Activated T-cell treated with anti-CD3 and anti-CD28 coated beads, Interleukin-2, amount 50 U/mL, for 24 hours (primary cell): ENCODE measurements around the gene THUMPD2.
A peak's percentile ranks its signal among the peaks of the same experiment; 100 is the strongest.
"Not testable (repeated sequence)": the region's sequence is repeated elsewhere in the genome, so short reads cannot be mapped to it uniquely, and the experiment has no call there.

Experiments
- DNase-seq: peaks from one replicate; pipeline ENCODE4 v3.0.0-alpha.2; 2020
- H3K27ac Mint-ChIP-seq: 2 replicates; pipeline ENCODE4 v1.8.0; 2020; ENCODE audit warnings: mild to moderate bottlenecking, mixed read lengths
- H3K27me3 Mint-ChIP-seq: 2 replicates; pipeline ENCODE4 v1.8.0; 2020; ENCODE audit warnings: mixed read lengths
- H3K36me3 Mint-ChIP-seq: 2 replicates; pipeline ENCODE4 v1.8.0; 2020; ENCODE audit warnings: low read depth, mixed read lengths
- H3K4me1 Mint-ChIP-seq: 2 replicates; pipeline ENCODE4 v1.8.0; 2020; ENCODE audit warnings: low read depth, mixed read lengths
- H3K4me3 Mint-ChIP-seq: 2 replicates; pipeline ENCODE4 v1.8.0; 2020; ENCODE audit warnings: mild to moderate bottlenecking, moderate library complexity, mixed read lengths
- H3K9me3 Mint-ChIP-seq: 2 replicates; pipeline ENCODE4 v1.8.0; 2020; ENCODE audit warnings: mixed read lengths

Gene THUMPD2

DNA sequence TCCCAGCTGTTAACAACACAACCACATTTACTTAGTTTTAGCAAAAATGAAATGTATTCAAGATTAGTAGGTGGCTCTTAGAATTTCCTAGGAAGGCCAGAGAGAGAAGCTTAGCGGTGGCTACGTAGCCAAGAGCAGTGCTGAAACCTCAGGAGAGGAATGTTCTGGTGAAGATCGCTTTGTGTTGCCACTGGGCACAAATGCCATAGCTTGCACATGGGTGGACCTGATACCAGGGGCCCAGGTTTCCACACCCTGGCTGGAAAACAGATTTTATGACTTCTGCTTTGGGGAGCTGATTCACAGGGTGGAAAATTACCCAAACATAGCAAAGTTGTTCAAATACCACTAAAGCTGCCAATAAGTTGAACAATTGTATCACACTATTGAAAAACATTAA, 43.4 kb downstream of the THUMPD2 start:
- Mint-ChIP-seq H3K27me3 (no peaks in the 10 kb centered on the region), H3K27ac (peak overlapping the region; percentile 15), H3K36me3 (peaks cover 95% of the 10 kb centered on the region), H3K4me1 (peaks cover 20% of the 10 kb centered on the region), H3K9me3 (no peaks in the 10 kb centered on the region), H3K4me3 (no peak overlapping the region)
- no peak for DNase-seq

DNA sequence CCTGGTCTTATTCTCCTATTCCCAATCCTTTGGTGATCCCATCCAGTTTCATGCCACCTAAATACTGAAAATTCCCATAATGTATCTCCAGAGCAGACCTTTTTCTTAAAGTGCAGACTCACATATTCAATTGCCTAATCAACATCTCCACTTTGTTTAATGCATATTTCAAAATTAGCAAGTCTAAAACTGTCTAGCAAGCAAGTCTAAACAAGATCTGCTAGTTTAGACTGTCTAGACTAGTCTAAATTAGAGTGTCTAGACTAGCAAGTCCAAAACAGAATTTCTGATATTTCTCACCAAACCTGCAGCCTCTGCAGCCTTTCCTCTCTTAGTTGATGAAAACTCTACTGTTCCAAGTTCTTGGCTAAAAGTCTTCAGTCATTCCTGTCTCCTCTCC, 44.6 kb downstream of the THUMPD2 start:
- H3K9me3 Mint-ChIP-seq = no peaks in the 10 kb centered on the region
- H3K4me3 Mint-ChIP-seq = no peak overlapping the region
- H3K4me1 Mint-ChIP-seq = peaks cover 20% of the 10 kb centered on the region
- DNase-seq = no peak
- H3K27me3 Mint-ChIP-seq = no peaks in the 10 kb centered on the region
- H3K36me3 Mint-ChIP-seq = peaks cover 83% of the 10 kb centered on the region
- no peak overlapping the region for H3K27ac Mint-ChIP-seq

DNA sequence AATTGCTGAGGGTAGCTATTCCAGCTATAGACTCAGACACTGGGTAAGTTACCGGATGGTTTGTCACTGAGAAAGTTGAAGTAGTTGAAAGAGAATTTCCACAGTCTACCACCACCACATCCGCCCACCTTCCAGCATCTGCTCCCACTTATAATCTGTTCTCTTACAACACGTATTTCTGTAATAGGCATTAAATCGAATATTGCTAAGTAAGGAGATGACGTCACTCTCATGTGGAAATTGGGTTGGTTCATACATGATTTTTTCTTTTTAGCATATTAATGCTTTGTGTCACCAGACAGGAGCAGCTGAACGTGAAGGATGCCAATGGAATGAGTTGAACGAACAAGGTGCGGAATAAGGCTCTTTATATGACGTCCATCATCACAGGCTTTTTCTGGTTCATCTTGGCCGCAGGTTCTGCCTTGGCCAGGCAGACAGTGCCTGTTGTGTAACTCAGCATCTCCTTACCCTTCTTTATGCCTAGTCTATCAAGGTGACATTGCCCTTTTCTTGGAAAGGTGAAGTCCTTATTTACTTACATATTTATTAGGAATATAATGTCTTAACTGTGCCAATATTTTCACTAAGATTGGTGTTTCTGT, 45.9 kb downstream of the THUMPD2 start:
- no peak for DNase-seq
- Mint-ChIP-seq H3K4me3 (no peak overlapping the region), H3K4me1 (peaks cover 21% of the 10 kb centered on the region), H3K36me3 (peaks cover 72% of the 10 kb centered on the region), H3K27ac (no peak overlapping the region), H3K27me3 (no peaks in the 10 kb centered on the region), H3K9me3 (peaks cover under 1% of the 10 kb centered on the region)

DNA sequence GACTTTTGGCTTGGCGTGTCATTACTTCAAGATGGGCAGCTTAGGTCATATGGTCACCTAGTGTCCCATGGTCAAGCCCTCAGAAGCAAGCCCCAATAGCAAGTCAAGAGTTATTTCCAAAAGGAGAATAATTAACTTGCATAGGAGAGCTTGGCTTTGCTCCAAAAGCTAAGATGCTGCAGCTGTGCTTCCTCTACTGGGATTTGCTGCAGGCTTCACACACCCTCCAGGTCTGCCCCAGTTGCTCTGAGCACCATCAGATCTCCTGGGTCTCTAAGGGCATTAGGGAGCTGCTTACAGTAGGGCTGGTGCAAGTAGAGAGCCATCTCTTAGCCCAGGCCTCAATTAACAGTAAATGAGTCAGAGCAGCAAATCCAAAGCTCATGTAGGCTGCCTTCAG, 46.6 kb downstream of the THUMPD2 start:
- no peak for DNase-seq
- Mint-ChIP-seq H3K36me3 (peaks cover 65% of the 10 kb centered on the region), H3K4me3 (no peak overlapping the region), H3K9me3 (peaks cover 2% of the 10 kb centered on the region), H3K4me1 (peaks cover 17% of the 10 kb centered on the region), H3K27ac (no peak overlapping the region), H3K27me3 (no peaks in the 10 kb centered on the region)

DNA sequence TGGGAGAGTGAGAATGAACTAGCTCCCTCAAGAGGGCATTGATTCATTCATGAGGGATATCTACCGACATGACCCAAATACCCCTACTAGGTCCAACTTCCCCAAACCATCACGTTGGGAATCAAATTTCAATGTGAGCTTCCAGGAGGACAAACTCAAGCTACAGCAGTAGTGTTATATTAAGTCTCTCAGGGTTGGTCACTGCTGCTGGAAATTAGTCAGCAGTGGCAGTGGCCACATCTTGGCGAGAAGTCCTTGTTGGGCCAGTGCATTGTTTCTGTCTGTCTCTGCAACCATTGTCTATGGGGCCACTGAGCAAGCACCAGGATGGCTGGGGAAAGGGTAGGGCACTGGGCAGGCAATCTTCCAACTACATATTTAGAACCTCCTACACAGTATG, 47.5 kb downstream of the THUMPD2 start:
- no peak for DNase-seq
- no peaks in the 10 kb centered on the region for H3K27me3 Mint-ChIP-seq
- peaks cover 57% of the 10 kb centered on the region for H3K36me3 Mint-ChIP-seq
- H3K27ac Mint-ChIP-seq = peak overlapping the region; percentile 22
- peaks cover 15% of the 10 kb centered on the region for H3K4me1 Mint-ChIP-seq
- no peak overlapping the region for H3K4me3 Mint-ChIP-seq
- H3K9me3 Mint-ChIP-seq = peaks cover 2% of the 10 kb centered on the region

DNA sequence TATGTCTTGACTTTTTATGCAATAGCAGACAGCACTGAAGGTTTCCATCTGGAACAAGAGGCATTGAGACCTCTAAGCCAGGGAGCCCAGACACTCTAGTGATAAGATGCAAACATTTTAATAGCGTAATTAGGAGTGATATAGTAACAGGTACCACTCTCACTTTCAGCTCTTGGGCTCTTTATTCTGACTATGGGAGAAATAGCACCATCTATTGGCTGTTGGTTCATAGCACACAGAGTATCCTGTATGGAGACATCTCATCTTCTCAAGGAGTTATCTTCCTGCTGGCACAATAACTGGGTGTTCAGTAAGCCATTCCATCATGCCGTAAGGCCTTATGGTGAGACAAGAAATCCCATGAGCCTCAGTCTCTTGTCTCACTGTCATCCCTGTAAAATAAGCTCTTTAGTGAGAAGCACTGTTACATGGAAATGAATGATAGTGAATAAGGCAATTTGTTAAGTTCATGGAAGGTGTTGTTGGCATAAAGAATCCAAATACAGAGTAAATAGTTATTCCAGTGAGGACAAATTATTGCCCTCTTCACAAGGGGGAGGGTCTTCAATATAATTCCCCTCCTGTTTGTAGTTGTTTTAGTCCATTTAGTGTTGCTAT, 48.3 kb downstream of the THUMPD2 start:
- H3K9me3 Mint-ChIP-seq = peaks cover 2% of the 10 kb centered on the region
- no peaks in the 10 kb centered on the region for H3K27me3 Mint-ChIP-seq
- H3K36me3 Mint-ChIP-seq = peaks cover 49% of the 10 kb centered on the region
- DNase-seq = no peak
- H3K27ac Mint-ChIP-seq = no peak overlapping the region
- no peak overlapping the region for H3K4me3 Mint-ChIP-seq
- H3K4me1 Mint-ChIP-seq = peaks cover 19% of the 10 kb centered on the region

DNA sequence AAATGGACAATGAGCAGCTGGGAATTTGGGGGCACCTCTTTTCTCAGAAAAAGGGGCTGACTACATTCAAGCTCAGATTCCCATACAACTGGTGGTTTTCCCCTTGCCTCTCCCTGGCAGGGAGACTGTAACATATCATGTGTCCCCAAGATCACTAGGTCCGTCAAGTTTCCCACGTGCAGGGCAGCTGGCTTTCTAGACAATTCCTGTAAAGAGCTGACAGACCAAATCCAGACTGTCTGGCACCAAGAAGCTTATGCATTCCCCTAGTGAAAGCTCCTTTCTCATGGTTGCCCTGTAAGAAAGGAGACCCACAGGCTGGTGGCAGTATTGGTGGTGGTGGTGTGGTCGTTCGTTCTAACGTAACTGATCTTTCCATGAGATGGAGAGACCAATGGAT, 48.8 kb downstream of the THUMPD2 start:
- no peak overlapping the region for H3K27ac Mint-ChIP-seq

DNA sequence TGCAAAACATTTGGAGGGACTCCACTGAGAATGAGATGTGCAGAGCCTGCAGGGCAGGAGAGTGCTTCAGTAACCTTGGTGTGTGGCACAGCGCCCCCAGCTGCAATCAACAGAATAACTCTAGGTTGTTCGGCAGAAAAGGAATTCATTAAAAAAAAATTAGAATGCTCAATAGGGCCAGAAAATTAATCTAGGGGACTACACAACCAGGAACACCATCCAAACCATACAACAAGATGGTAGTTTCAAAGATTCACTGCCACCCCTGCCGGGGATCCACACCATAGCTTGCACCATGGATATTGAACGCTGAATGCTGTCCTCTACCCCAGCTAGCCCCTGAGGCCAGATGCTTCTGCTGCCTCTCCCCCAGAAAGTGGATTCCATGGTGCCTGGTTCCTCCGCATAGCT, 50.1 kb downstream of the THUMPD2 start:
- H3K27ac Mint-ChIP-seq = no peak overlapping the region
- peaks cover 2% of the 10 kb centered on the region for H3K9me3 Mint-ChIP-seq
- no peaks in the 10 kb centered on the region for H3K27me3 Mint-ChIP-seq
- peaks cover 31% of the 10 kb centered on the region for H3K36me3 Mint-ChIP-seq
- peak; percentile 40 for DNase-seq
- peaks cover 9% of the 10 kb centered on the region for H3K4me1 Mint-ChIP-seq
- no peak overlapping the region for H3K4me3 Mint-ChIP-seq

More for the DNA sequence above, 48.8 kb downstream of the THUMPD2 start:
- H3K4me3 Mint-ChIP-seq = no peak overlapping the region
- H3K9me3 Mint-ChIP-seq = peaks cover 2% of the 10 kb centered on the region
- H3K27me3 Mint-ChIP-seq = no peaks in the 10 kb centered on the region
- H3K4me1 Mint-ChIP-seq = peaks cover 14% of the 10 kb centered on the region
- H3K36me3 Mint-ChIP-seq = peaks cover 44% of the 10 kb centered on the region
- DNase-seq = no peak

DNA sequence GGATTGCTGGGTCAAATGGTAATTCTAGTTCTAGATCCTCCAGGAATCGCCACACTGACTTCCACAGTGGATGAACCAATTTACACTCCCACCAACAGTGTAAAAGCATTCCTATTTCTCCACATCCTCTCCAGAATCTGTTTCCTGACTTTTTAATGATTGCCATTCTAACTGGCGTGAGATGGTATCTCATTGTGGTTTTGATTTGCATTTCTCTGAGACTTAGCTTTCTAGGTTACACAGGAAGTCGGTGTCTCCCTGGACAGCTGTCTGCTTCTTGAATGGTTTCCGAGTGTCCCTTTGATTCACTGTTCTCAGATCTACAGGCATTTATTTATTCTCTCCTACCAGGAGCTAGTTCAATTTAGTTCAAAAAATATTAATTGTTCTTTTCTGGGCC, 51.0 kb downstream of the THUMPD2 start:
- H3K4me1 Mint-ChIP-seq, H3K9me3 Mint-ChIP-seq, DNase-seq, H3K27ac Mint-ChIP-seq, H3K4me3 Mint-ChIP-seq, H3K27me3 Mint-ChIP-seq: not testable (repeated sequence)
- peaks cover 22% of the 10 kb centered on the region for H3K36me3 Mint-ChIP-seq

DNA sequence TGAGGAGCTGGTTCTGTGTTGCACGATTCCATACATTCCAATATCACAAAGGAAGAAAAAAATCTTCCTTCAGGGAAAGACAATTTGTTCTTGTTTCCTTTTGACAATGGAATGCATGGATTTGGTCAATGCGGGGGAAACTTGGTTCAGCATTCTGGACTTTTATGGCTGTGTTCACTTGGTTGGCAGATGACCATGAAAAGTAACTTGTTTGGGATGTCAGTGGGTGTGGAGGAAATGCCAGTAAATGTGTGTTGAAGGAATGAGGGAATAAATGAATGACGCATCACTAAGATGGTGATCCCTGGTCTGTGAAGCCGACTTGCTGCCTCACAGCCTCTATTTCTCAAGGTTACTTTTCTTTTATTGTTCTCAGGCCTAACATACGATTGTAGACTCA, 53.7 kb downstream of the THUMPD2 start:
- peaks cover 9% of the 10 kb centered on the region for H3K4me1 Mint-ChIP-seq
- H3K9me3 Mint-ChIP-seq = peaks cover 2% of the 10 kb centered on the region
- DNase-seq = no peak
- H3K4me3 Mint-ChIP-seq = no peak overlapping the region
- H3K27me3 Mint-ChIP-seq = peaks cover 8% of the 10 kb centered on the region
- H3K36me3 Mint-ChIP-seq = no peaks in the 10 kb centered on the region
- no peak overlapping the region for H3K27ac Mint-ChIP-seq

DNA sequence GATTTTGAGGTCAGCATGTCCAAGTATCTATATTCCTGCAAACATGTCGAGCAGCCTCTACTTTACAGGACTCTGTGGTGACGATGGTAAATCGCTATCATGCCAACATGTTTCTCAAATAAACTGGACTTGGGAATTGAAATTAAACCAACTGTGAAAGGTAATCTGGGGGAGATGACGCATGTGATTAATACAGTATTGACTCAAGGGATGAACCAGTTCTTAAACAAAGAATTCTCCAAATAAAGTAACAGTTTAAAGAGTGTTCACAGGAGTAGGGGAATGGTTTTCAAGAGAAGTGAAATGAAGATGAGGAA, 54.3 kb downstream of the THUMPD2 start:
- peaks cover 9% of the 10 kb centered on the region for H3K4me1 Mint-ChIP-seq
- peaks cover 2% of the 10 kb centered on the region for H3K9me3 Mint-ChIP-seq
- no peaks in the 10 kb centered on the region for H3K36me3 Mint-ChIP-seq
- DNase-seq = no peak
- no peak overlapping the region for H3K4me3 Mint-ChIP-seq
- peaks cover 8% of the 10 kb centered on the region for H3K27me3 Mint-ChIP-seq
- no peak overlapping the region for H3K27ac Mint-ChIP-seq

DNA sequence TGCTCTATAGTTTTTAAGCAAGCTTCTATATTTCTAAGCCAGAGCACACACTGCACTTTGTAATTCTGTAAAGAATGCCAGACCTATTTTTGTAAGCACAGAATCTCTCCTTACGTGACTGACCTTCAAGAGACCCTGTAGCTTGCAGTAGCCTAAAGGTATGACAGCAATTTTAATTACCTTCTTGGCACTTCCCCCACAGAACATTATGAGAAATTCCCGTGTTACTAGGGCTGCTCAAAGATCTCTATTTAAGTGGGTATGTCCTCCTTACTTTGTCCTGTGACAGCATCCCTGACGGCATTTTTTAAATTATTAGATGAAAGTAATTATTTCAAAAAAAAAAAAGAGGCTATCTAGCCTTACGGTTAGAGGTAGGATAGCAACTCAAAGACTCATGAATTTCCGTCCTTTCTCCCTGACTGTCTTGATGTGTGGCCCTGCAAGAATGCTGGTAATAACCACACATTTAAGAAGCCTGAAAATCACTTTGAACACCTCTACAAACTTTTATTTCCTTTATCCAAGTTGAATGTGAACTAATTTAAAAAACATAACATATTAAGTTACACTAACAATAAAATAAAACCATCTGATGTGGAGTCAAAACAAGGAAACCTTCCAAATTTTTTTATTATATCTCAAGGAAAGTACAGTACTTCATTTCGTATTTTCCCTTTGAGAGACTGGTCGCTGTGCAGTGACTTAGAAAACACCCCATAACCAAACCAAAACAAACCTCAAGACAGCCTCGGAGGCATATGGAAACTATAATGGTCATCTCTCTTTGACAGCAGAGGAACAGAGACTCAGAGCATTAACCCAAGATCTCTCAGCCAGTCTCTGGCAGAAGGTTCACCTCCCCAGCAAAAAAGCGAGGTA, 54.9 kb downstream of the THUMPD2 start:
- peaks cover 8% of the 10 kb centered on the region for H3K27me3 Mint-ChIP-seq
- no peak overlapping the region for H3K27ac Mint-ChIP-seq
- peaks cover 2% of the 10 kb centered on the region for H3K9me3 Mint-ChIP-seq
- no peak overlapping the region for H3K4me3 Mint-ChIP-seq
- no peak for DNase-seq
- H3K36me3 Mint-ChIP-seq = no peaks in the 10 kb centered on the region
- peaks cover 9% of the 10 kb centered on the region for H3K4me1 Mint-ChIP-seq

DNA sequence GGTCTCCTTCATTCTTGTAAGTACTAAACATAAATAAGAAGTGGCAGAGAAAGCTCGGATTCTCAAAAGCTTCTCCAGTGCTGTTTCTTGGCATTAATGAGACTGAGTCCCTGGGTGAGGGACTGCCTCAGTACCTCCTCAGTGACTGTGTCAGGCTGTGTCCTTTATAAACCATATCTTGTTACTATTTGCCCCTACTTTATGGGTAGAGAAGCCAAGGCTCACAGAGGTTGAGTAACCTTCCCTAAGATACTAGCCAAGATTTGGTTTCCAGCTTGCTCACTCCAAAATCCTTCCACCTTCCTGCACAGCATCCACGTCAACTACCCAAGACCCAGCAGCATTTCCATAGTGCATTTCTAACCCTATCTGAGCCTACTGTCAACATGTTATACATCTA, 55.6 kb downstream of the THUMPD2 start:
- Mint-ChIP-seq H3K27me3 (peaks cover 8% of the 10 kb centered on the region), H3K27ac (no peak overlapping the region), H3K4me1 (peaks cover 8% of the 10 kb centered on the region), H3K36me3 (no peaks in the 10 kb centered on the region), H3K4me3 (no peak overlapping the region), H3K9me3 (peaks cover 2% of the 10 kb centered on the region)
- DNase-seq = no peak

DNA sequence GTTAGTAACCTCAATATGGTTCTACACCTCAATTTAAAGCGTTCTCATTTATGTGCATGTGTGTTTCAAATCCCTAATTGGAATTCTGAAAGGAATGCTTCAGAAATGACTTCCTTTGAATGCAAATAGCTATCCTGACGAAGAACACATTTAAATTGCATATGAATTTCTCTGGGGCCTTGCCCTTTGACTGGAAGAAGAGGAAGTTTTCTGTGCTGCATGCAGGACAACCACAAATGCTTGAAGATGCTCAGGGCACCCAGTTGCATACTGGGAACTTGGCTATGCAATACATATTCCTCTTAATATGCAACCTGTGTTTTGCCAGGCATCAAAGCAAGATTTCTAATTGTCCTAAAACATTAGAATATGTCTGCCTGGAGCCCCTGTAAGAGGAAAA, 58.1 kb downstream of the THUMPD2 start:
- Mint-ChIP-seq H3K9me3 (no peaks in the 10 kb centered on the region), H3K27ac (no peak overlapping the region)

DNA sequence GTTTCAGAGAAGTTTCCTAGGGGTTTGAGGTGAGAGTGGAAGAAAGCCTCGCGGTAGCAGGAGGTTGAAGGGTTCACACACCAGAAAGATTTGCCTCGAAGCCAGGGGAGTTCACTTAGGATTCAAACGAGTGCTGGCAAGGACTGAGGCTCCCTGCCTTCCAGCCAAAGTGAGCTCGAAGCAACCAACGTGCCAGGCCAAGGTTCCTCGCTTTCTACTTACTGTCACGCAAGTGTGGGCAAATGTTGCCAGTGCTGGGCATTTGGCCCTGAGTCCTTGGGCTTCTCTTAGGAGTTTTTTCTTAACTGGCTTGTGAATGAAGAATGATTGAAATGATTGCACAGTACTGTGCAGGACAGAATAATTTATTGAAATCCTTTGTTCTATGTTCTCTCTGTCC, 59.7 kb downstream of the THUMPD2 start:
- H3K4me1 Mint-ChIP-seq = no peaks in the 10 kb centered on the region
- H3K27me3 Mint-ChIP-seq = peaks cover 9% of the 10 kb centered on the region
- H3K4me3 Mint-ChIP-seq = no peak overlapping the region
- H3K27ac Mint-ChIP-seq = no peak overlapping the region
- no peak for DNase-seq
- no peaks in the 10 kb centered on the region for H3K36me3 Mint-ChIP-seq
- H3K9me3 Mint-ChIP-seq = no peaks in the 10 kb centered on the region

More for the DNA sequence above, 58.1 kb downstream of the THUMPD2 start:
- H3K4me3 Mint-ChIP-seq = no peak overlapping the region
- no peak for DNase-seq
- H3K27me3 Mint-ChIP-seq = peaks cover 9% of the 10 kb centered on the region
- H3K4me1 Mint-ChIP-seq = peaks cover under 1% of the 10 kb centered on the region
- no peaks in the 10 kb centered on the region for H3K36me3 Mint-ChIP-seq
